ENCODE measurements around the gene MNT.

Gene MNT

GRCh38 chr17:2399572-2400473, 1.0 kb downstream of the MNT start:
- peak; percentile 98 for DNase-seq (ENCODE audit: low read depth)
- no peak for TF ChIP-seq CTCF (IDR thresholded peaks at IDR 0.05; ENCODE audit: insufficient read depth, low read depth, low read length, missing control alignments)
- peak overlapping the region; percentile 91 for H3K4me3 ChIP-seq (ENCODE audit: low read length)

- peak; percentile 77 for DNase-seq (ENCODE audit: low read depth)
- TF ChIP-seq CTCF (IDR thresholded peaks at IDR 0.05; ENCODE audit: insufficient read depth, low read depth, low read length, missing control alignments) = no peak
- peak overlapping the region; percentile 72 for H3K4me3 ChIP-seq (ENCODE audit: low read length)
These were observed 1.9 kb downstream of the MNT start for GRCh38 chr17:2398655-2399571.

GRCh38 chr17:2398182-2398581, 2.7 kb downstream of the MNT start:
- DNase-seq (ENCODE audit: low read depth) = no peak
- peak overlapping the region; percentile 43 for H3K4me3 ChIP-seq (ENCODE audit: low read length)
- TF ChIP-seq CTCF (IDR thresholded peaks at IDR 0.05; ENCODE audit: insufficient read depth, low read depth, low read length, missing control alignments) = no peak

- H3K4me3 ChIP-seq (ENCODE audit: low read length) = peak overlapping the region; percentile 14
- TF ChIP-seq CTCF (IDR thresholded peaks at IDR 0.05; ENCODE audit: insufficient read depth, low read depth, low read length, missing control alignments) = no peak
- DNase-seq (ENCODE audit: low read depth) = no peak
These were observed 3.4 kb downstream of the MNT start for GRCh38 chr17:2397247-2398171.

GRCh38 chr17:2396568-2397246, 4.2 kb downstream of the MNT start:
- H3K4me3 ChIP-seq (ENCODE audit: low read length) = peak overlapping the region; percentile 14
- DNase-seq (ENCODE audit: low read depth) = peak; percentile 93
- no peak for TF ChIP-seq CTCF (IDR thresholded peaks at IDR 0.05; ENCODE audit: insufficient read depth, low read depth, low read length, missing control alignments)

GRCh38 chr17:2396192-2396567, 4.7 kb downstream of the MNT start:
- H3K4me3 ChIP-seq (ENCODE audit: low read length) = peak overlapping the region; percentile 14
- no peak for TF ChIP-seq CTCF (IDR thresholded peaks at IDR 0.05; ENCODE audit: insufficient read depth, low read depth, low read length, missing control alignments)
- DNase-seq (ENCODE audit: low read depth) = no peak

Measured in epithelial cell of esophagus (primary cell).